ENCODE data around the gene PHKB.

- TF ChIP-seq CTCF (IDR thresholded peaks at IDR 0.05; ENCODE audit: poor library complexity, severe bottlenecking) (no peak), RAD21 (conservative IDR thresholded peaks at IDR 0.05) (no peak), POLR2AphosphoS5 (IDR thresholded peaks at IDR 0.05) (no peak), EZH2 (IDR thresholded peaks at IDR 0.05; ENCODE audit: borderline replicate concordance, insufficient read depth, low read length, poor library complexity, severe bottlenecking) (no peak)
Measured at GRCh38 chr16:47716571-47716970, 255.4 kb downstream of the PHKB start.
